GM21619 (cell line): ENCODE measurements around the gene BNC2.
"Not testable (repeated sequence)": the region's sequence is repeated elsewhere in the genome, so short reads cannot be mapped to it uniquely, and the experiment has no call there.

Experiments
- ATAC-seq: cut with Tn5 transposase; IDR thresholded peaks from one replicate; pipeline ENCODE4 v1.9.1; 2021; ENCODE audit not compliant: unreplicated experiment

The BNC2 gene

GRCh38 chr9:16870596-16871335 is at the start of gene BNC2:
TSS of gene BNC2 (minus strand) at chr9:16870670. CDS start at chr9:16870648, 22 bp downstream.
- no peak for ATAC-seq

- ATAC-seq, result no peak
These were observed 48.5 kb upstream of the BNC2 start for GRCh38 chr9:16918920-16919319.

GRCh38 chr9:16915126-16915831 is 44.8 kb upstream of the BNC2 start:
- ATAC-seq, result no peak

GRCh38 chr9:16912197-16912596 is 41.7 kb upstream of the BNC2 start:
- ATAC-seq, result no peak

- not testable (repeated sequence) for ATAC-seq
These were observed 37.7 kb upstream of the BNC2 start for GRCh38 chr9:16908206-16908605.

- no peak for ATAC-seq
These were observed 34.2 kb upstream of the BNC2 start for GRCh38 chr9:16904655-16905054.

- ATAC-seq, result no peak
These were observed 31.1 kb upstream of the BNC2 start for GRCh38 chr9:16901590-16901989.

GRCh38 chr9:16899606-16900005 is 29.1 kb upstream of the BNC2 start:
- no peak for ATAC-seq

GRCh38 chr9:16898464-16898863 is 28.0 kb upstream of the BNC2 start:
- no peak for ATAC-seq

- no peak for ATAC-seq
These were observed 18.1 kb upstream of the BNC2 start for GRCh38 chr9:16888594-16888993.

GRCh38 chr9:16885931-16886330 is 15.5 kb upstream of the BNC2 start:
- no peak for ATAC-seq

GRCh38 chr9:16884952-16885513 is 14.6 kb upstream of the BNC2 start:
- ATAC-seq, result no peak

- no peak for ATAC-seq
These were observed 13.9 kb upstream of the BNC2 start for GRCh38 chr9:16884373-16884772.

GRCh38 chr9:16883586-16883985 is 13.1 kb upstream of the BNC2 start:
- no peak for ATAC-seq

GRCh38 chr9:16882440-16882839 is 12.0 kb upstream of the BNC2 start:
- not testable (repeated sequence) for ATAC-seq

- ATAC-seq, result no peak
These were observed 8.9 kb upstream of the BNC2 start for GRCh38 chr9:16879416-16879815.

- no peak for ATAC-seq
These were observed 6.8 kb upstream of the BNC2 start for GRCh38 chr9:16877256-16877655.

- no peak for ATAC-seq
These were observed 2.8 kb upstream of the BNC2 start for GRCh38 chr9:16873126-16873802.

- no peak for ATAC-seq
These were observed 1.1 kb upstream of the BNC2 start for GRCh38 chr9:16871336-16872151.

GRCh38 chr9:16869882-16870595 is 431 bp downstream of the BNC2 start:
- no peak for ATAC-seq
